ENCODE data around the gene AXIN1. TPM values are rescaled to one million over a fixed set of nuclear protein-coding genes. Genes with fewer than 3 reads are reported as not detected.

The AXIN1 gene
- total RNA-seq, 1 experiment from 2014 or later, result 26.9 TPM

GRCh38 chr16:369866-370436, 17.4 kb upstream of the AXIN1 start:
- H3K27me3 ChIP-seq (ENCODE audit: low read length), result no peaks in the 10 kb centered on the region
- H3K4me3 ChIP-seq (ENCODE audit: low read length), result peak overlapping the region; percentile 58
- ATAC-seq, result peak; percentile 56
- TF ChIP-seq EZH2 (IDR thresholded peaks at IDR 0.05; ENCODE audit: low read length, unreplicated experiment) (no peak), EZH2phosphoT487 (IDR thresholded peaks at IDR 0.05; ENCODE audit: borderline replicate concordance, low read length) (no peak)
- TF ChIP-seq, protein P1, sequence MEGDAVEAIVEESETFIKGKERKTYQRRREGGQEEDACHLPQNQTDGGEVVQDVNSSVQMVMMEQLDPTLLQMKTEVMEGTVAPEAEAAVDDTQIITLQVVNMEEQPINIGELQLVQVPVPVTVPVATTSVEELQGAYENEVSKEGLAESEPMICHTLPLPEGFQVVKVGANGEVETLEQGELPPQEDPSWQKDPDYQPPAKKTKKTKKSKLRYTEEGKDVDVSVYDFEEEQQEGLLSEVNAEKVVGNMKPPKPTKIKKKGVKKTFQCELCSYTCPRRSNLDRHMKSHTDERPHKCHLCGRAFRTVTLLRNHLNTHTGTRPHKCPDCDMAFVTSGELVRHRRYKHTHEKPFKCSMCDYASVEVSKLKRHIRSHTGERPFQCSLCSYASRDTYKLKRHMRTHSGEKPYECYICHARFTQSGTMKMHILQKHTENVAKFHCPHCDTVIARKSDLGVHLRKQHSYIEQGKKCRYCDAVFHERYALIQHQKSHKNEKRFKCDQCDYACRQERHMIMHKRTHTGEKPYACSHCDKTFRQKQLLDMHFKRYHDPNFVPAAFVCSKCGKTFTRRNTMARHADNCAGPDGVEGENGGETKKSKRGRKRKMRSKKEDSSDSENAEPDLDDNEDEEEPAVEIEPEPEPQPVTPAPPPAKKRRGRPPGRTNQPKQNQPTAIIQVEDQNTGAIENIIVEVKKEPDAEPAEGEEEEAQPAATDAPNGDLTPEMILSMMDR (conservative IDR thresholded peaks at IDR 0.05; ENCODE audit: low read depth, low read length), result no peak
- peaks cover 5% of the 10 kb centered on the region; the same call in 1 of the 2 replicates for H3K4me1 ChIP-seq (ENCODE audit: insufficient read depth, low read length)
- H3K36me3 ChIP-seq (ENCODE audit: low read depth, low read length), result no peaks in the 10 kb centered on the region
- CTCF ChIA-PET, result interaction anchor here (1.3 kb wide), 1 partner anchor 8 kb away, joined by 3 read pairs; no protein-coding TSS in a partner anchor
- intact Hi-C loops (cut with micrococcal nuclease), result no loop called here
- 0 out of 2 replicates have a peak overlapping the region, but pooled peaks have one; percentile 45 for H2AFZ ChIP-seq (ENCODE audit: low read length)
- no peaks in the 10 kb centered on the region for H3K9me2 ChIP-seq (replicated peaks; ENCODE audit: low read length)
- H3K9me3 ChIP-seq (ENCODE audit: low read length), result no peaks in the 10 kb centered on the region
- POLR2A ChIA-PET (ENCODE audit: unreplicated experiment), result interaction anchor here (1.0 kb wide), 1 partner anchor 317 kb away, joined by 3 read pairs; the partner anchor contains the start of gene POLR3K
- H4K20me1 ChIP-seq (ENCODE audit: low read length), result no peaks in the 10 kb centered on the region
- peak; percentile 9 for DNase-seq
- no peaks in the 10 kb centered on the region for H3K79me2 ChIP-seq (ENCODE audit: low read length)
- peak overlapping the region; percentile 17; the same call in 1 of the 2 replicates for H3K9ac ChIP-seq (ENCODE audit: low read length)
- no peaks in the 10 kb centered on the region for H3F3A ChIP-seq (ENCODE audit: low read length, unreplicated experiment)
- H3K27ac ChIP-seq (ENCODE audit: low read length), result no peak overlapping the region
- BruUV-seq (replicated peaks), result no TSS peak
- H3K4me2 ChIP-seq (ENCODE audit: low read length), result peak overlapping the region; percentile 84

- peaks cover 5% of the 10 kb centered on the region; the same call in 1 of the 2 replicates for H3K4me1 ChIP-seq (ENCODE audit: insufficient read depth, low read length)
- BruUV-seq (replicated peaks), result no TSS peak
- H3K4me2 ChIP-seq (ENCODE audit: low read length), result peak overlapping the region; percentile 84
- no peaks in the 10 kb centered on the region for H3K9me2 ChIP-seq (replicated peaks; ENCODE audit: low read length)
- CTCF ChIA-PET, result interaction anchor here (1.3 kb wide), 1 partner anchor 8 kb away, joined by 3 read pairs; no protein-coding TSS in a partner anchor
- no peaks in the 10 kb centered on the region for H3K79me2 ChIP-seq (ENCODE audit: low read length)
- H3K27ac ChIP-seq (ENCODE audit: low read length), result no peak overlapping the region
- DNase-seq (no peak), ATAC-seq (no peak)
- no peaks in the 10 kb centered on the region for H3K27me3 ChIP-seq (ENCODE audit: low read length)
- H4K20me1 ChIP-seq (ENCODE audit: low read length), result no peaks in the 10 kb centered on the region
- POLR2A ChIA-PET (ENCODE audit: unreplicated experiment), result no interaction called here
- 0 out of 2 replicates have a peak overlapping the region, but pooled peaks have one; percentile 17 for H3K9ac ChIP-seq (ENCODE audit: low read length)
- no peaks in the 10 kb centered on the region for H3K9me3 ChIP-seq (ENCODE audit: low read length)
- no peaks in the 10 kb centered on the region for H3F3A ChIP-seq (ENCODE audit: low read length, unreplicated experiment)
- intact Hi-C loops (cut with micrococcal nuclease), result no loop called here
- H3K36me3 ChIP-seq (ENCODE audit: low read depth, low read length), result no peaks in the 10 kb centered on the region
- no peak overlapping the region for H2AFZ ChIP-seq (ENCODE audit: low read length)
- peak overlapping the region; percentile 58 for H3K4me3 ChIP-seq (ENCODE audit: low read length)
- TF ChIP-seq, protein P1 (conservative IDR thresholded peaks at IDR 0.05; ENCODE audit: low read depth, low read length), result no peak
- no peak for TF ChIP-seq EZH2phosphoT487 (IDR thresholded peaks at IDR 0.05; ENCODE audit: borderline replicate concordance, low read length)
- TF ChIP-seq EZH2 (IDR thresholded peaks at IDR 0.05; ENCODE audit: low read length, unreplicated experiment), result no peak
Measured at GRCh38 chr16:369275-369865, 16.8 kb upstream of the AXIN1 start.

Measured in PC-3 (cell line).